Measurements from ENCODE around the gene HHAT. TPM values are rescaled to one million over a fixed set of nuclear protein-coding genes. Genes with fewer than 3 reads are reported as not detected.

HHAT gene
- total and polyA plus RNA-seq, 2 of the 13 experiments (the other 11 are each of a cell fraction or from before 2014, with no cell fraction given) = 2.6 to 4.9 TPM

DNA sequence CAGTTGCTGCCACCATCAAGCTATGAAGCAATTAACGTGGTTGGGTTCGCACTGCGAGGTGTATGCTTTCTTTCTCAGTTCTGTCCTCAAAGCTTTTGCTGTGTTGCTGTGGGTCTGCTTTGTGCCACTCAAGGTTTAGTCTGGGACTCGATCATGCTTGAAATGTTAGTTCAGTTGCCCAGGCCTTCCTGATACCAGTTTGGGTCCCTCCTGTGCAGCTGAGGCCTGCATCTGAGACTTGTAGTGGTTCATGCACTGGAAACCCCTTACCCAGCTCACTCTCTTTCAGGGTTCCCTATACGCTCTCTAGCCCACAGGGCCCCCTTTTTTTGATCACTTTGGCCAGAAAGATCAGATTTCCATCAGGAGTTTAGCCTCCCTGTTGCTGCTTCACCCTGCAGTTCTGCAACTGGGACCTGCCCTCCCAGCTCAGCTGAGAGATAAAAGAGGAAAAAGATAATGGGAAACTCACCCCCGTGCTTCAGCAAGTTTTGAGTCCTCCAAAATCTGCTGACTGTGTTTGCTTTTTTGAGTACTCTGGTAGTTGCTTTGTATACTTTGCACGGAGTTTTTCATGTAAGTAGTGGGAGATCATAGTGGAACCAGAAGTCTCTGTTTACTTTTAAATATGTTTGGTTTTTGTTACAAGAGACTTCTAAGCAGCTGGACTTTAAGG is 317.0 kb downstream of the HHAT start (continued):
- TF ChIP-seq HMGXB3 (CRISPR knock-in tag; IDR thresholded peaks at IDR 0.05; ENCODE audit: borderline replicate concordance) = no peak
- TF ChIP-seq PAXIP1 (CRISPR knock-in tag; conservative IDR thresholded peaks at IDR 0.05) = peak; percentile 63
- TF ChIP-seq ZBTB39 (CRISPR knock-in tag; IDR thresholded peaks at IDR 0.05) = 0 out of 2 replicates have a peak, but pooled peaks have one; percentile 45
- no peak for TF ChIP-seq SOX13 (IDR thresholded peaks at IDR 0.05)
- peak in 1 of 2 experiments; percentile 41; a peak in 1 of 4 replicates for TF ChIP-seq SOX13 (CRISPR knock-in tag; conservative IDR thresholded peaks at IDR 0.05 in 1 of 2, IDR thresholded peaks at IDR 0.05 in 1 of 2)
- TF ChIP-seq ZNF317 (CRISPR knock-in tag; IDR thresholded peaks at IDR 0.05) = no peak
- TF ChIP-seq PATZ1 (CRISPR knock-in tag; IDR thresholded peaks at IDR 0.05) = 0 out of 2 replicates have a peak, but pooled peaks have one; percentile 8
- TF ChIP-seq TARDBP (CRISPR knock-in tag; IDR thresholded peaks at IDR 0.05) = 0 out of 2 replicates have a peak, but pooled peaks have one; percentile 27
- TF ChIP-seq ZNF850 (CRISPR knock-in tag; conservative IDR thresholded peaks at IDR 0.05) = no peak
- TF ChIP-seq LCORL (IDR thresholded peaks at IDR 0.05) = no peak
- TF ChIP-seq LCORL (CRISPR knock-in tag; IDR thresholded peaks at IDR 0.05) = peak; percentile 41; the same call in 1 of the 2 replicates
- no peak for TF ChIP-seq ZNF652 (CRISPR knock-in tag; IDR thresholded peaks at IDR 0.05; ENCODE audit: borderline replicate concordance, low read depth)
- peak; percentile 83 for TF ChIP-seq MAFF (IDR thresholded peaks at IDR 0.05; ENCODE audit: low read depth, low read length)
- TF ChIP-seq FOXP4 (CRISPR knock-in tag; IDR thresholded peaks at IDR 0.05) = peak; percentile 33; the same call in 1 of the 2 replicates
